A549 (cell line): ENCODE data around the gene CIDEA. TPM values are rescaled to one million over a fixed set of nuclear protein-coding genes. Genes with fewer than 3 reads are reported as not detected.

Experiments used
- ATAC-seq, 2 experiments: fragments of 200-7000 bp in 1 of 2; fragments of >200 bp in 1 of 2; cut with Nextera tagmentation in 1 of 2; cut with Tn5 transposase in 1 of 2; 3 replicates each; pipeline versions ENCODE4 v1.8.0 to v1.9.1; 2018 to 2020; ENCODE audit warnings: mild to moderate bottlenecking in 1 of 2, moderate library complexity in 1 of 2
- CTCF ChIA-PET: fragments of 300-600 bp; sonication (Branson Sonifier 250); formaldehyde crosslinking; extraction: SDS; loops from one replicate; lab custom pipeline; 2021; ENCODE audit warnings: antibody characterized with exemption, inconsistent platforms; lab: Yijun Ruan, JAX
- POLR2A ChIA-PET: fragments of 350-600 bp; formaldehyde crosslinking; extraction: SDS; loops from one replicate; lab custom pipeline; 2021; ENCODE audit warnings: antibody characterized with exemption, inconsistent platforms; lab: Yijun Ruan, JAX
- DNase-seq, 2 experiments: peaks; one replicate each; pipeline versions ENCODE4 v3.0.0 to v3.0.0-alpha.2; 2011 to 2016; ENCODE audit warnings: low read depth in 1 of 2, low spot score in 1 of 2
- FAIRE-seq: peaks from 2 replicates; lab custom pipeline; 2011; peaks lifted over from hg19 to GRCh38; lab: Jason Lieb, UNC
- H3K27ac ChIP-seq, 2 experiments: fragments of >200 bp; sonication (Bioruptor Twin); formaldehyde crosslinking; 3 replicates each; pipeline ENCODE4 v1.5.1; 2016 to 2017
- H3K4me1 ChIP-seq: fragments of >200 bp; sonication (Bioruptor Twin); formaldehyde crosslinking; 3 replicates; pipeline ENCODE4 v1.6.1; 2016
- H3K4me2 ChIP-seq: fragments of >200 bp; sonication (Bioruptor Twin); formaldehyde crosslinking; 3 replicates; pipeline ENCODE4 v1.6.1; 2016
- H3K4me3 ChIP-seq: fragments of >200 bp; sonication (Bioruptor Twin); formaldehyde crosslinking; 3 replicates; pipeline ENCODE4 v1.5.1; 2016
- H3K9me3 ChIP-seq: fragments of >200 bp; sonication (Bioruptor Twin); formaldehyde crosslinking; 3 replicates; pipeline ENCODE4 v1.6.1; 2016
- BCL3 ChIP-seq: fragments of >200 bp; sonication (Bioruptor Twin); formaldehyde crosslinking; IDR thresholded peaks from 3 replicates; pipeline ENCODE4 v1.6.1; 2016
- BHLHE40 ChIP-seq: IDR thresholded peaks from 2 replicates; pipeline ENCODE4 v1.6.1; 2012; ENCODE audit warnings: low read depth, low read length, inconsistent platforms
- CBX2 ChIP-seq: fragments of 200-600 bp; sonication (generic); IDR thresholded peaks from 2 replicates; pipeline ENCODE4 v1.6.1; 2016; ENCODE audit warnings: low read depth, mild to moderate bottlenecking, borderline replicate concordance
- E2F6 ChIP-seq: IDR thresholded peaks from 2 replicates; pipeline ENCODE4 v1.6.1; 2012; ENCODE audit warnings: low read depth, borderline replicate concordance
- EHMT2 ChIP-seq: fragments of 200-600 bp; sonication (generic); IDR thresholded peaks from 2 replicates; pipeline ENCODE4 v1.6.1; 2016; ENCODE audit warnings: antibody characterized with exemption, low read depth, mild to moderate bottlenecking, moderate library complexity
- FOSB ChIP-seq: fragments of 250-450 bp; sonication (Bioruptor Pico); IDR thresholded peaks from 2 replicates; pipeline ENCODE4 v1.5.0; 2020; ENCODE audit warnings: mild to moderate bottlenecking, moderate library complexity
- HDAC2 ChIP-seq: fragments of 200-600 bp; sonication (generic); IDR thresholded peaks from 2 replicates; pipeline ENCODE4 v1.6.1; 2016
- HEYL ChIP-seq: fragments of 250-450 bp; sonication (Bioruptor Pico); IDR thresholded peaks from 2 replicates; pipeline ENCODE4 v1.8.0; 2021; ENCODE audit warnings: mild to moderate bottlenecking, moderate library complexity
- HOXB13 ChIP-seq: fragments of 250-450 bp; sonication (Bioruptor Pico); IDR thresholded peaks from 2 replicates; pipeline ENCODE4 v1.5.0; 2020; ENCODE audit warnings: low read depth, mild to moderate bottlenecking, moderate library complexity
- HOXB5 ChIP-seq: fragments of 250-450 bp; sonication (Bioruptor Pico); IDR thresholded peaks from 2 replicates; pipeline ENCODE4 v1.5.0; 2020; ENCODE audit warnings: mild to moderate bottlenecking, moderate library complexity
- KDM1A ChIP-seq: fragments of 200-600 bp; sonication (generic); IDR thresholded peaks from 2 replicates; pipeline ENCODE4 v1.6.1; 2016; ENCODE audit warnings: low read depth, mild to moderate bottlenecking
- MAFK ChIP-seq: fragments of 450-650 bp; IDR thresholded peaks from 2 replicates; pipeline ENCODE4 v1.6.1; 2014; ENCODE audit not compliant: partially characterized antibody
- MAX ChIP-seq: IDR thresholded peaks from 2 replicates; pipeline ENCODE4 v1.6.1; 2012
- NR3C1 ChIP-seq: fragments of >200 bp; sonication (Bioruptor Twin); formaldehyde crosslinking; IDR thresholded peaks from 3 replicates; pipeline ENCODE4 v1.6.1; 2017
- POLR2A ChIP-seq: IDR thresholded peaks from 2 replicates; pipeline ENCODE4 v1.6.1; 2012; ENCODE audit warnings: mild to moderate bottlenecking, low read length
- RARB ChIP-seq: fragments of 250-450 bp; sonication (Bioruptor Pico); IDR thresholded peaks from 2 replicates; pipeline ENCODE4 v1.8.0; 2021; ENCODE audit warnings: mild to moderate bottlenecking, moderate library complexity
- TP53 ChIP-seq: fragments of 250-450 bp; sonication (Bioruptor Pico); IDR thresholded peaks from 2 replicates; pipeline ENCODE4 v1.5.0; 2021; ENCODE audit warnings: mild to moderate bottlenecking, moderate library complexity
- USF2 ChIP-seq: fragments of 450-650 bp; IDR thresholded peaks from 2 replicates; pipeline ENCODE4 v1.6.1; 2014; ENCODE audit warnings: antibody characterized with exemption
- ZSCAN20 ChIP-seq: fragments of 250-450 bp; sonication (Bioruptor Pico); IDR thresholded peaks from 2 replicates; pipeline ENCODE4 v1.8.0; 2022; ENCODE audit warnings: mild to moderate bottlenecking, moderate library complexity
- WGBS: methylation state at CpG from one replicate; pipeline ENCODE4 v1.1.6; 2017; ENCODE audit errors: missing lambda C conversion rate; 5-methylcytosine and 5-hydroxymethylcytosine counted together
- polyA plus RNA-seq, 4 experiments: library from polyadenylated mRNA; depleted of rRNA in 3 of 4; stranded (reverse); fragments of >200 nt; fragmentation: RNase III in 1 of 4; extraction: RNeasy Plus Mini Kit Qiagen cat#74134 plus additional on column Dnase treatment in 1 of 4; gene quantifications; 2 replicates in 3 of 4; 3 replicates in 1 of 4; pipeline ENCODE4 v1.2.3, GENCODE V29; 2011 to 2017

CIDEA gene
- polyA plus RNA-seq, 2 of the 4 experiments (the other 2 are of a cell fraction): not detected

- TF ChIP-seq FOSB (CRISPR knock-in tag) (no peak), HOXB13 (no peak), USF2 (no peak), HOXB5 (CRISPR knock-in tag) (no peak), POLR2A (no peak), BHLHE40 (no peak), MAX (no peak), MAFK (no peak), EHMT2 (no peak), RARB (CRISPR knock-in tag) (no peak), NR3C1 (no peak), E2F6 (no peak), ZSCAN20 (CRISPR knock-in tag) (no peak)
- ATAC-seq: no peak
- ChIA-PET POLR2A (no interaction called here), CTCF (interaction anchor here (1.3 kb wide), 1 partner anchor 11 kb away, joined by 3 read pairs; no protein-coding TSS in a partner anchor)
- 57% methylated on average over 6 of the region's 14 CpGs for WGBS
- Histone ChIP-seq H3K4me1 (0 out of 3 replicates have a peak, but pooled peaks cover 3% of the 10 kb centered on the region), H3K9me3 (no peaks in the 10 kb centered on the region), H3K4me3 (no peak overlapping the region), H3K4me2 (no peak overlapping the region), H3K27ac (no peak overlapping the region)
- FAIRE-seq: no peak
- DNase-seq: no peak
Measured at GRCh38 chr18:12302391-12303147, 48.4 kb downstream of the CIDEA start.

GRCh38 chr18:12304351-12305210, 50.4 kb downstream of the CIDEA start:
- ChIA-PET CTCF (no interaction called here), POLR2A (no interaction called here)
- DNase-seq (no peak), FAIRE-seq (no peak), ATAC-seq (no peak)
- no peak overlapping the region for H3K27ac ChIP-seq
- no peak overlapping the region for H3K4me3 ChIP-seq
- WGBS: 65% methylated on average over 19 of the region's 19 CpGs
- H3K9me3 ChIP-seq: no peaks in the 10 kb centered on the region
- peaks cover 7% of the 10 kb centered on the region for H3K4me1 ChIP-seq
- no peak overlapping the region for H3K4me2 ChIP-seq
- TF ChIP-seq BCL3: no peak
- no peak for TF ChIP-seq TP53 (CRISPR knock-in tag)

GRCh38 chr18:12305211-12305610, 51.0 kb downstream of the CIDEA start:
- Histone ChIP-seq H3K4me3 (no peak overlapping the region), H3K4me2 (no peak overlapping the region), H3K4me1 (peaks cover 11% of the 10 kb centered on the region), H3K27ac (no peak overlapping the region), H3K9me3 (no peaks in the 10 kb centered on the region)
- WGBS: 82% methylated on average over 10 of the region's 12 CpGs
- FAIRE-seq (no peak), DNase-seq (no peak), ATAC-seq (no peak)
- POLR2A ChIA-PET: no interaction called here
- CTCF ChIA-PET: no interaction called here
- TF ChIP-seq HDAC2: no peak
- no peak for TF ChIP-seq NR3C1
- no peak for TF ChIP-seq KDM1A
- TF ChIP-seq CBX2: no peak
- TF ChIP-seq HEYL (CRISPR knock-in tag): no peak
